Lower lobe of right lung (tissue), 2 donors: ENCODE data around the gene GPR160. TPM values are rescaled to one million over a fixed set of nuclear protein-coding genes. Genes with fewer than 3 reads are reported as not detected.

Experiments used
- ATAC-seq, 2 donors: fragments of 200-7000 bp; cut with Tn5 transposase; one replicate each; pipeline ENCODE4 v1.9.1; 2020 to 2022; ENCODE audit warnings: mild to moderate bottlenecking in 2 of 2, moderate library complexity in 2 of 2
- DNase-seq: peaks from one replicate; pipeline ENCODE4 v3.0.0-alpha.2; 2020
- H3K27ac ChIP-seq: fragments of 200-600 bp; one replicate; pipeline ENCODE4 v1.8.0; 2022
- H3K27me3 ChIP-seq: fragments of 200-600 bp; one replicate; pipeline ENCODE4 v1.8.0; 2022; ENCODE audit warnings: low read depth
- H3K36me3 ChIP-seq: fragments of 200-600 bp; one replicate; pipeline ENCODE4 v1.8.0; 2022; ENCODE audit warnings: mild to moderate bottlenecking
- H3K4me1 ChIP-seq: fragments of 200-600 bp; one replicate; pipeline ENCODE4 v1.8.0; 2022
- H3K4me3 ChIP-seq: fragments of 200-600 bp; one replicate; pipeline ENCODE4 v1.8.0; 2022; ENCODE audit warnings: mild to moderate bottlenecking
- H3K9me3 ChIP-seq: fragments of 200-600 bp; one replicate; pipeline ENCODE4 v1.8.0; 2022
- intact Hi-C: fragments of 100-400 bp; cut with DNase I; formaldehyde crosslinking; loops from one replicate; pipeline ENCODE4 v1.11.0; 2022
- total RNA-seq: library from RNA; stranded (reverse); fragmentation: NEBNext Ultra II Directional; extraction: Animal tissue kit (Norgen Biotek cat#: 25700); gene quantifications from one replicate; pipeline ENCODE4 v1.2.1, GENCODE V29; 2021
- TF ChIP-seq, protein P1 (sequence below): fragments of 200-600 bp; IDR thresholded peaks from one replicate; pipeline ENCODE4 v1.8.0; 2022; ENCODE audit warnings: antibody characterized with exemption, mild to moderate bottlenecking
- donor health status: DM: no; HTN: yes; CAD: no; lungs with severe emphysema.

GPR160 gene
- total RNA-seq, 1 donor from 2014 or later, result 24.4 TPM

DNA sequence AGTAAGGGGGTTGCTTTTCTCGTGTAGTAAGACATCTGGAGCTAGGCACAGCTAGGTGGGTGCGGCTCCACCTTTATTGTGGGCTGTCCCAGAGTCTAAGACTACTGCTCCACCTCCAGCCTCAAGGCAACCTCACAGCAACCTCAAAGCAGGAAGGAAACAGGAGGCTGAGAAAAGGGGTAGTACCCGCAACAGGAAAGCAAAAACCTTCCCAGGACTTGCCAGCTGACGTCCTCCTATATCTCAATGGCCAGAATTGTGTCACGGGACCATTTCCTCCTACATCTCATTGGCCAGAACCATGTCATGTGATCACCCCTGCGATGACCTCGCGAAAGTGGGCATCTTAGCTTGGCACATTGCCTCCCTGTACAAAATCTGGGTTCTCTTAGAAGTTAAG, 4.3 kb upstream of the GPR160 start:
- H3K4me3 ChIP-seq, result no peak overlapping the region
- peaks cover 8% of the 10 kb centered on the region for H3K27me3 ChIP-seq
- H3K27ac ChIP-seq, result no peak overlapping the region
- no peaks in the 10 kb centered on the region for H3K9me3 ChIP-seq
- intact Hi-C loops, result no loop called here
- no peaks in the 10 kb centered on the region for H3K36me3 ChIP-seq
- ATAC-seq (no peak), DNase-seq (no peak)
- peaks cover 11% of the 10 kb centered on the region for H3K4me1 ChIP-seq
- TF ChIP-seq, protein P1, sequence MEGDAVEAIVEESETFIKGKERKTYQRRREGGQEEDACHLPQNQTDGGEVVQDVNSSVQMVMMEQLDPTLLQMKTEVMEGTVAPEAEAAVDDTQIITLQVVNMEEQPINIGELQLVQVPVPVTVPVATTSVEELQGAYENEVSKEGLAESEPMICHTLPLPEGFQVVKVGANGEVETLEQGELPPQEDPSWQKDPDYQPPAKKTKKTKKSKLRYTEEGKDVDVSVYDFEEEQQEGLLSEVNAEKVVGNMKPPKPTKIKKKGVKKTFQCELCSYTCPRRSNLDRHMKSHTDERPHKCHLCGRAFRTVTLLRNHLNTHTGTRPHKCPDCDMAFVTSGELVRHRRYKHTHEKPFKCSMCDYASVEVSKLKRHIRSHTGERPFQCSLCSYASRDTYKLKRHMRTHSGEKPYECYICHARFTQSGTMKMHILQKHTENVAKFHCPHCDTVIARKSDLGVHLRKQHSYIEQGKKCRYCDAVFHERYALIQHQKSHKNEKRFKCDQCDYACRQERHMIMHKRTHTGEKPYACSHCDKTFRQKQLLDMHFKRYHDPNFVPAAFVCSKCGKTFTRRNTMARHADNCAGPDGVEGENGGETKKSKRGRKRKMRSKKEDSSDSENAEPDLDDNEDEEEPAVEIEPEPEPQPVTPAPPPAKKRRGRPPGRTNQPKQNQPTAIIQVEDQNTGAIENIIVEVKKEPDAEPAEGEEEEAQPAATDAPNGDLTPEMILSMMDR, result no peak

DNA sequence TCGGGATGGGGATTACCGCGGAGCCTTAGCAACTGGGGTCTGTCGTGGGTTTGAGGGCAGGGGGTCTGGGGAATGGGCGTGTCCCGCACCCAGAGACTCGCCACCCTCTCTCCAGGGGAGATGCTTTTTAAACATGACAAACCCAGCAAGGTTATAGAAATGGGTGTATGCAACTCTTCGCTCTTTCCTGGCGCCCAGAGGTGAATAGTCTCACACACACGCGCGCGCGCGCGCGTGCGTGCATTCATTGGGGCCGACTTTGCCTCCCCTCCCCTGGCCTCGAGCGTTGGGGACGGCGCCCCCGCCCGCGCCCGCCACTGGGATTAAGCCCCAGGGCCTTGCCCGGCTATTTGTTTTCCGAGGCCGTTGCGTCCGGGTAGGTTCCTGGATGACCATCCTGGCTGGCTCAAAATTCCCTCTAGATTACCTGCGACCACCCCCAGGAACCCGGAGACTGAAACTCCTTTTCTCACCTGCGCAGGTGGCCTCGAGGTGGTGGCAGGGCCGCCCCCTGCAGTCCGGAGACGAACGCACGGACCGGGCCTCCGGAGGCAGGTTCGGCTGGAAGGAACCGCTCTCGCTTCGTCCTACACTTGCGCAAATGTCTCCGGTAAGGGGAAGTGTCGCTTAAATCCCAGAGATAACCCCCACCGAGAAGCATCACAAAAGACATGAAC, 777 bp downstream of the GPR160 start:
- H3K4me1 ChIP-seq, result peaks cover 19% of the 10 kb centered on the region
- peak overlapping the region; percentile 85 for H3K27ac ChIP-seq
- intact Hi-C loops, result no loop called here
- peak overlapping the region; percentile 81 for H3K4me3 ChIP-seq
- peak; percentile 61 to 70 for ATAC-seq
- H3K36me3 ChIP-seq, result no peaks in the 10 kb centered on the region
- H3K9me3 ChIP-seq, result no peaks in the 10 kb centered on the region
- peaks cover 10% of the 10 kb centered on the region for H3K27me3 ChIP-seq
- peak; percentile 74 for DNase-seq
- TF ChIP-seq, protein P1, result peak; percentile 20

DNA sequence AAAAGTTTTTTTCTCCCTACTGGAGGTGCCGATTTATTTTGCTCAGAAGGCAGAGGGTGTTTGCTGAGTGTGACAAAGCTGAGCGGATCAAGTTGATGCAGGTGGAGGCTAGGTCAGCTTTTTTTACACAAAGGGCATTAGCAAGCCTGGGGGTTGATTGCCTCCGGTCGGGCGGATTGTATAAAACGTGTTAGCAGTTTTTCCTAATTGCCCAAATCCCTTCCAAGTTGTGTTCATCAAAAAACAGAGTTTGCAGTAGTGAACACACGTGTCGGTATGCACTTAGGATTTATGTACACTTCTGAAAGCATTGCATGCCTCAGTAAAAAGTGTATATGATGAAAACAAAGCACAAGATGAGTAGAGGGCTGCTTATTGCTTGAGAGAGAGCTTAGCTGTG, 2.6 kb downstream of the GPR160 start:
- no peaks in the 10 kb centered on the region for H3K9me3 ChIP-seq
- no peak for ATAC-seq
- H3K27me3 ChIP-seq, result peaks cover 10% of the 10 kb centered on the region
- no peak overlapping the region for H3K27ac ChIP-seq
- H3K4me3 ChIP-seq, result peak overlapping the region; percentile 11
- DNase-seq, result no peak
- peaks cover 19% of the 10 kb centered on the region for H3K4me1 ChIP-seq
- TF ChIP-seq, protein P1, result no peak
- no peaks in the 10 kb centered on the region for H3K36me3 ChIP-seq
- intact Hi-C loops, result no loop called here

DNA sequence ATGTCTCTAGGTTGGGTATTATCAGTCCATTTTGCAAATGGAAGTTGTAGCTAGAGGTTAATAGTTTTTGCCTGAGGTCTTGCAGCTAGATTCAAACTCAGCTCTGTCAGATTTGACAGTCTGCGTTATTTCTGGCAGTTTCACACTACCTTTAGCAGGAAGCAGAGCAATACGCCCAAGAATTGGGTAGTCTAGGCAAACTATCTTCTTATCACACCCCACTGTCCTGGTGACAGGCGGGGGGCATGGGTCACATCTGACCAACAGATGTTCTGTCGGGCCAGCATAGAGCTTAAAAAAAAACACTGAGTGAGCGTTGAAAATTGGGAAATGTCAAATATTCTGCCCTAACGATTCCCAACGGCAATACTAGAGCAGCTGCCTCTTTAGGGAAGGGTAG, 5.7 kb downstream of the GPR160 start:
- Histone ChIP-seq H3K4me1 (peaks cover 23% of the 10 kb centered on the region), H3K9me3 (no peaks in the 10 kb centered on the region), H3K27me3 (peaks cover 2% of the 10 kb centered on the region), H3K36me3 (no peaks in the 10 kb centered on the region), H3K27ac (no peak overlapping the region), H3K4me3 (no peak overlapping the region)
- no peak for ATAC-seq
- TF ChIP-seq, protein P1, result no peak
- intact Hi-C loops, result no loop called here
- no peak for DNase-seq

DNA sequence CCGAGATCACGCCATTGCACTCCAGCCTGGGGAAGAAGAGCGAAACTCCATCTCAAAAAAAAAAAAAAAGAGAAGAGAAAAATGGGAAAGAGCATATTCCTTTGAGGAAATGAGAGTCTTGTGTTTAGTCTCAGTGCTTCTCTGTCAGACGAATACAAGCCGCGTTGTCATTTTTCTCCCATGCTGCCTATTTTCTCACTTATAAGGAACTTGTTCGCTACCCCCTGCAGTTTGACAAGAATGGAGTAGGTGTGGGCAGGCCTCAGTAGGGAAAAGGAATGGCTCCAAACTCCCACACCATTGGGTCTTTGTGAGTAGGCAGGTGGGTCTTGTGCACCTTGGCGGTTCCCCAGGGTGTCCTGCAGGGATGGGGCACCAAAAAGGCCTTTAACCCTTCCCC, 6.5 kb downstream of the GPR160 start:
- Histone ChIP-seq H3K27me3 (no peaks in the 10 kb centered on the region), H3K9me3 (no peaks in the 10 kb centered on the region), H3K36me3 (no peaks in the 10 kb centered on the region), H3K4me3 (no peak overlapping the region), H3K27ac (peak overlapping the region; percentile 60), H3K4me1 (peaks cover 23% of the 10 kb centered on the region)
- TF ChIP-seq, protein P1, result no peak
- intact Hi-C loops, result no loop called here
- DNase-seq (no peak), ATAC-seq (peak; percentile 5 to 20)
